HG03342 (cell line): ENCODE data around the gene LRIG1.

Experiments used
- ATAC-seq: cut with Tn5 transposase; IDR thresholded peaks from one replicate; pipeline ENCODE4 v1.9.1; 2021; ENCODE audit warnings: mild to moderate bottlenecking, moderate library complexity; ENCODE audit not compliant: unreplicated experiment

LRIG1 gene

GRCh38 chr3:66450390-66451022 lies 50.3 kb downstream of the LRIG1 start:
- no peak for ATAC-seq

- no peak for ATAC-seq
Measured at GRCh38 chr3:66449411-66449974, 51.3 kb downstream of the LRIG1 start.

GRCh38 chr3:66444146-66444644 lies 56.6 kb downstream of the LRIG1 start:
- no peak for ATAC-seq

- ATAC-seq, result no peak
Measured at GRCh38 chr3:66443118-66443803, 57.6 kb downstream of the LRIG1 start.

- no peak for ATAC-seq
Measured at GRCh38 chr3:66442254-66443117, 58.3 kb downstream of the LRIG1 start.

GRCh38 chr3:66441692-66442091 lies 59.1 kb downstream of the LRIG1 start:
- no peak for ATAC-seq

GRCh38 chr3:66441129-66441528 lies 59.7 kb downstream of the LRIG1 start:
- ATAC-seq, result no peak

- ATAC-seq, result no peak
Measured at GRCh38 chr3:66439666-66440344, 61.0 kb downstream of the LRIG1 start.

- no peak for ATAC-seq
Measured at GRCh38 chr3:66438046-66438445, 62.8 kb downstream of the LRIG1 start.

GRCh38 chr3:66437341-66437929 lies 63.4 kb downstream of the LRIG1 start:
- ATAC-seq, result no peak

GRCh38 chr3:66435989-66436388 lies 64.8 kb downstream of the LRIG1 start:
- no peak for ATAC-seq

- no peak for ATAC-seq
Measured at GRCh38 chr3:66434726-66435125, 66.1 kb downstream of the LRIG1 start.

- ATAC-seq, result no peak
Measured at GRCh38 chr3:66433522-66433782, 67.4 kb downstream of the LRIG1 start.

- no peak for ATAC-seq
Measured at GRCh38 chr3:66432767-66433521, 67.9 kb downstream of the LRIG1 start.

GRCh38 chr3:66432041-66432766 lies 68.6 kb downstream of the LRIG1 start:
- no peak for ATAC-seq

GRCh38 chr3:66431494-66431893 lies 69.3 kb downstream of the LRIG1 start:
- no peak for ATAC-seq

GRCh38 chr3:66430876-66431275 lies 69.9 kb downstream of the LRIG1 start:
- ATAC-seq, result no peak

- no peak for ATAC-seq
Measured at GRCh38 chr3:66428733-66429132, 72.1 kb downstream of the LRIG1 start.

- no peak for ATAC-seq
Measured at GRCh38 chr3:66427951-66428474, 72.8 kb downstream of the LRIG1 start.
